Epithelial cell of esophagus (primary cell): ENCODE measurements around the gene PGR.

Experiments
- DNase-seq: peaks from one replicate; pipeline ENCODE4 v3.0.0; 2010; ENCODE audit warnings: low read depth
- H3K4me3 ChIP-seq: 2 replicates; pipeline ENCODE4 v1.5.1; 2011; ENCODE audit warnings: mild to moderate bottlenecking, low read length, control low read depth
- CTCF ChIP-seq: IDR thresholded peaks from 2 replicates; pipeline ENCODE4 v1.5.1; 2011; ENCODE audit warnings: low read depth, mild to moderate bottlenecking, low read length, control low read depth, inconsistent platforms; ENCODE audit not compliant: insufficient read depth; ENCODE audit errors: missing control alignments

PGR gene

GRCh38 chr11:101083335-101083734 lies 46.3 kb downstream of the PGR start:
- DNase-seq: no peak
- no peak overlapping the region for H3K4me3 ChIP-seq
- no peak for TF ChIP-seq CTCF

- H3K4me3 ChIP-seq: no peak overlapping the region
- no peak for DNase-seq
- no peak for TF ChIP-seq CTCF
These were observed 46.8 kb downstream of the PGR start for GRCh38 chr11:101082813-101083212.

- TF ChIP-seq CTCF: no peak
- no peak for DNase-seq
- no peak overlapping the region for H3K4me3 ChIP-seq
These were observed 65.9 kb downstream of the PGR start for GRCh38 chr11:101063706-101064105.

- no peak for DNase-seq
- no peak for TF ChIP-seq CTCF
- no peak overlapping the region for H3K4me3 ChIP-seq
These were observed 68.0 kb downstream of the PGR start for GRCh38 chr11:101061606-101062005.

GRCh38 chr11:101059331-101059730 lies 70.3 kb downstream of the PGR start:
- H3K4me3 ChIP-seq: no peak overlapping the region
- no peak for DNase-seq
- no peak for TF ChIP-seq CTCF

- no peak overlapping the region for H3K4me3 ChIP-seq
- no peak for DNase-seq
- TF ChIP-seq CTCF: no peak
These were observed 76.1 kb downstream of the PGR start for GRCh38 chr11:101053492-101053891.

GRCh38 chr11:101051677-101052076 lies 77.9 kb downstream of the PGR start:
- DNase-seq: no peak
- no peak for TF ChIP-seq CTCF
- H3K4me3 ChIP-seq: no peak overlapping the region
